Stimulated activated CD4-positive, alpha-beta T cell treated with anti-CD3 and anti-CD28 coated beads, TNF-alpha, amount 100 ng/mL, for 48 hours (primary cell): ENCODE data around the gene ZNF277.

Source experiments
- DNase-seq, 3 donors: peaks; one replicate each; pipeline ENCODE4 v3.0.0-alpha.2; 2020; ENCODE audit warnings: low read depth in 3 of 3

The ZNF277 gene

GRCh38 chr7:112254709-112255387 is 48.4 kb downstream of the ZNF277 start:
- no peak for DNase-seq

GRCh38 chr7:112255388-112255720 is 48.9 kb downstream of the ZNF277 start:
- no peak for DNase-seq

GRCh38 chr7:112257073-112257472 is 50.6 kb downstream of the ZNF277 start:
- no peak for DNase-seq

- no peak for DNase-seq
Observed at GRCh38 chr7:112260911-112261310, 54.4 kb downstream of the ZNF277 start.

GRCh38 chr7:112262036-112262435 is 55.5 kb downstream of the ZNF277 start:
- DNase-seq: no peak

GRCh38 chr7:112262855-112263487 is 56.5 kb downstream of the ZNF277 start:
- DNase-seq: no peak

GRCh38 chr7:112263519-112263918 is 57.0 kb downstream of the ZNF277 start:
- no peak for DNase-seq

- no peak for DNase-seq
Observed at GRCh38 chr7:112266141-112266540, 59.6 kb downstream of the ZNF277 start.

- DNase-seq: no peak
Observed at GRCh38 chr7:112266595-112267270, 60.2 kb downstream of the ZNF277 start.

GRCh38 chr7:112267944-112268691 is 61.6 kb downstream of the ZNF277 start:
- no peak for DNase-seq

GRCh38 chr7:112271162-112271561 is 64.7 kb downstream of the ZNF277 start:
- DNase-seq: no peak

GRCh38 chr7:112272921-112273561 is 66.5 kb downstream of the ZNF277 start:
- DNase-seq: no peak

- no peak for DNase-seq
Observed at GRCh38 chr7:112279042-112279441, 72.5 kb downstream of the ZNF277 start.

- DNase-seq: no peak
Observed at GRCh38 chr7:112280267-112280666, 73.8 kb downstream of the ZNF277 start.

GRCh38 chr7:112282476-112283188 is 76.1 kb downstream of the ZNF277 start:
- DNase-seq: no peak

- DNase-seq: no peak
Observed at GRCh38 chr7:112283382-112283910, 77.0 kb downstream of the ZNF277 start.

GRCh38 chr7:112286250-112287086 is 80.0 kb downstream of the ZNF277 start:
- no peak for DNase-seq

GRCh38 chr7:112288301-112288700 is 81.8 kb downstream of the ZNF277 start:
- DNase-seq: no peak

GRCh38 chr7:112290065-112290464 is 83.6 kb downstream of the ZNF277 start:
- DNase-seq: no peak

- DNase-seq: no peak
Observed at GRCh38 chr7:112292162-112292561, 85.7 kb downstream of the ZNF277 start.
